HG03469 (cell line): ENCODE measurements around the gene PSORS1C2.
"Not testable (repeated sequence)": the region's sequence is repeated elsewhere in the genome, so short reads cannot be mapped to it uniquely, and the experiment has no call there.

Experiments
- ATAC-seq: cut with Tn5 transposase; IDR thresholded peaks from one replicate; pipeline ENCODE4 v1.9.1; 2021; ENCODE audit warnings: mild to moderate bottlenecking, moderate library complexity, moderate number of reproducible peaks; ENCODE audit not compliant: unreplicated experiment

The PSORS1C2 gene

DNA sequence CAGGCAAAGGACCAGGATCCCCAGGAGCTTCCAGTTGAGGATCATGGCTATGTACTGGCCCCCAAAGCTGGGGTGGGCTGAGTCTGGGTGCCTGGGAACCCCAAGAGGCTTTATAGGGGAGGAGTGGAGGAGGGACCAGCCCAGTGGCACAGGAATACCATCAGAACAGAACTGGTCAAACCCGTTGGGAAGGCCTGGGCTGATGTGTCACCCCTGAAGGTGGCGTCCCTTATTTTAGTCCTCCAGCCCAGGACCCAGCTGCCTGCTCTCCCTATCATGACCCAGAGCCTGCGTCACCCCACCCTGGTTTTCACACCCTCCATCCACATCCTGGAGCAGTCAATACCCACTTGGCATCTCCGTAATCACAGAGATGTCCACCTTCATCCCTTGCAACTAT lies at the start of gene PSORS1C2:
Gene PSORS1C2, minus strand, starts transcription at position 85 of the 400 bp plus-strand sequence. Its CDS starts 40 bp downstream, at position 45.
- ATAC-seq: no peak

DNA sequence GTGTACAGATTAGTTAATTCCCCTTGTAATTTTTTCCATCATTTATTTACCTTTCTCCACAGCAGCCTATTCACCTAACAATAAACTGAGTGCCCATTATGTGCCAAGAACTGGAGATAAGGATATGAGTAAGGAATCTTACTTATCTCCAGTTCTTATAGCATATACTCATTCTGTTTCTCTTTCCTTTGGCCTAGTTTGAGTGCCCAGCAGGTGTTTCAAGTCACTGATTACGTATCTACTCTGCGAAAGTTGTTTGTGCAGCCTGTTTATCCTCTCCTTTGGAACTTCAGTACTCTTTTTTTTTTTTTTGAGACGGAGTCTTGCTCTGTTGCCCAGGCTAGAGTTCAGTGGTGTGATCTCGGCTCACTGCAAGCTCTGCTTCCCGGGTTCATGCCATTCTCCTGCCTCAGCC lies 48.9 kb upstream of the PSORS1C2 start:
- ATAC-seq: no peak

DNA sequence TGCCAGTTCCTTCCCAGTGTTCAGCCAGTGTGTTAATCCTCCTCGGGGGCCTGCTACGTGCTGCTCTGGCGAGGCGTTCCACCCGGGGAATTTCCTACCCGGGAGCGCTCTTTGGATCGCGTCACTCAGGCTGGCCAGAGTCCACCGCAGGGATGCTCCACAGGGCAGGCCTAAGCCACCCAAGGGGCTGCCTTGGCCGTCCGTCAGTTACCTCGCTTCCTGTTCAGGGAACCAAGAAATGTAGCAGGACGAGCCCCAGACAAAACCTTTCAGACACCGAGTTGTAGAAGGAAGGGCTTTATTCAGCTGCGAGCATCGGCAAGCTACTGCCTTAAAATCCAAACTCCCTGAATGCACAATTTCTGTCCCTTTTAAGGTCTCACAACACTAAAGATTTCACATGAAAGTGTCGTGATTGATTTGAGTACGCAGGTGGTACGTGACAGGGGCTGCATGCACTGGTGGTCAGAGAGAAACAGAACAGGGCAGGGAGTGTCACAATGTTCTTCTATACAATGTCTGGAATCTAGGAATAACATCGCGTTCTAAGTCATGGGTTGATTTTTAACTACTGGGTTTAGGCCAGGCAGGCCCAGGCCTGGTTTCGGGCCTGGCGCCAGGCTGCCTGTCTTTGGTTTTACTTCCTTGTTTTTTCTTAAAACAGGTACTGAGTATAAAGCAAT lies 47.3 kb upstream of the PSORS1C2 start:
- no peak for ATAC-seq

DNA sequence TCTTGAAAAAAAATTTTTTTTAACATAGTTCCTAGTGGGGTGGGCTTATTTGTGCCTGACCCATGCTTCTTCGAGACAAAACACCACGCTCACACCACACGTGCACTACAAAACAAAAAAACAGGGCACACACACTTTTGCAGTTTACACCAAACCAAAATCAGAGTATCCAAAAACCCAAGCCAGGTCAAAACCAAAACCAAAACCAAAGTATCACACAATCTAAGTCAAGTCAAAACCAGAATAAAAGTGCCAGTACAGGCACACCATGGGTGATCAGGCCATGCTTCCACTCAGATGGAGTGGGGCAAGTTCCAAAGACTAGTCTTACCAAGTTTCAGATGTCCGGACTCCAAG lies 46.8 kb upstream of the PSORS1C2 start:
- not testable (repeated sequence) for ATAC-seq

GRCh38 chr6:31183859-31184258 lies 45.0 kb upstream of the PSORS1C2 start:
- not testable (repeated sequence) for ATAC-seq

DNA sequence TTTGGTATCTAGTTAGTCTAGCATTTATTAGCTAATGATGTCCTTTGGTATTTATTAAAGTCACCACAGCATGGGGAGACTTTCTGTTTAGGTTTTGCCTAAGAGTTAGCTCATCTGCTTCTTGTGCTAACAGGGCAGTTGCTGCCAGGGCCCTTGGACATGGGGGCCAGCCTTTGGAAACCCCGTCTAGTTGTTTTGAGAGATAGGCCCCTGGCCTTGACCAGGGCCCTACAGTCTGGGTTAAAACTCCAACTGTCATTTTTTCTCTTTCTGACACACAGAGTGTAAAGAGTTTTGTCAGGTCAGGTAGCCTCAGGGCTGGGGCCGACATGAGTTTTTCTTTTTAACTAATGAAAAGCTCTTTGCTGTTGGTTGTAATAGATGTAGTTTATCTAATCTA lies 44.4 kb upstream of the PSORS1C2 start:
- not testable (repeated sequence) for ATAC-seq

DNA sequence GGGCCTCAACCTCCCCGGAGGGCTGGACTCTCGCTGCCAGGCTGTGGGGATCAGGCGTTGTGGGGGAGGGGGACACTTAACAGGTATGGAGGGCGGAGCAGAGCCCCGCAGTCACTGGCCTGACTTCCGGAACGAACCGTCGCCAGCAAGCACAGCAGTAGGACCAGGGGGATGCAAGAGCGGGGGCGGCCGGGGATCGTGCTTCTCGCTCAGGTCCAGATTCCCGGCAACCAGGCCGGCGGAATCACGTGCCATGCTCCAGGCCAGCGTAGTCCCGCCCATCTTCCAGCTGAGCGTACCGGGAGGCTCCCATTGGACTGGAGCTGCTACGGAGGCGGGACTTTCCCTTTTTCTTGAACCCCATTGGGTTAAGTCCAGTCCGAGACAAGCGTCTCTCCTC lies 41.6 kb upstream of the PSORS1C2 start:
- ATAC-seq: no peak

DNA sequence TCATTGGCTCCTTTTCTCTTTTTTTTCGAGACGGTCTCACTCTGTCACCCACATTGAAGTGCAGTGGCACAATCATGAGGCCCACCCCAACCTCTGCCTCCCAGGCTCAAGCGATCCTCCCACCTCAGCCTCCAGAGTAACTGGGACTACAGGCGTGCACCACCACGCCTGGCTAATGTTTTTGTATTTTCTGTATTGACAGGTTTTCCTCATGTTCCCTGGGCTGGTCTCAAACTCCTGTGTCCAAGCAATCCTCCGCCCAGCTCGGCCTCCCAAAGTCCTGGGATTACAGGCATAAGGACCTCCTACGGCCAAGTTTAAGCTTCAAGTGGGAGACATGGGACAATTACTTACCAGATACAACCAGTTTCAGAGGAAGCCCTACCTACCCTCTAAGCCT lies 41.0 kb upstream of the PSORS1C2 start:
- ATAC-seq: no peak

- no peak for ATAC-seq
Measured at GRCh38 chr6:31179042-31179386, 40.1 kb upstream of the PSORS1C2 start.

GRCh38 chr6:31178143-31179041 lies 39.5 kb upstream of the PSORS1C2 start:
- no peak for ATAC-seq

DNA sequence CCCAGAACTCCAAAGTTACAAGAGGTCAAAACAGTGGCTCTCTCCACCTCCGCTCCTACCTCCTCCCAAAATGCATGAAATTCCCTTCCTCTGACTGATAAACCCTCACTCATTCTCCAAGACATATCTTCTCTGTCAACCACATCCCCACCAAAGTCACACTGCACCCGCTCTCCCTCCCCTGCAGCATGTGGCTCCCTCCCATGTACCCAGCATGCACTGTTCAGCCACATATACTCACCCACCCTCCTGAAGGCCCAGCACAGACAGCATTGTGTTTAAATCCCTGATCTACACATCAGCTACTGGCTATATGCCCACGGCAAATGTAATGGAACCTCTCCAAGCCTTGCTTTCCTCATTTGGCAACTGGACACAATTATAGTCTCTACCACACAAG lies 37.1 kb upstream of the PSORS1C2 start:
- ATAC-seq: no peak

DNA sequence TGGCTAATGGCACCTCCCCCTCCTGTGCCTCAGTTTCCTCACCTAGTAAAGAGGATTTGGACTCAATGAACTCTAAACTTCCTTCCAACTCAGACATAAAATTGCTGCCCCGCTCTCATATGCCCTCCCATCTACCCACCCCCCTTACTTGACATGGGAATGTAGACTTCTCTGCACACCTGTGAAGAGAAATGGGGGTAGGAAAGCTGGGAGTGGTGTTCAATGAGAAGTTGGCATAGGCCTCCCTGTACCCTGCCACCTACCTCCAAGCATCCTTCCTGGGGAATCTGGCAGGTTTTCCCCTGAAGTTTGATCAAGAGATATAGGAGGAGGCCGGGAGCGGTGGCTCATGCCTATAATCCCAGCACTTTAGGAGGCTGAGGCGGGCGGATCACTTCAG lies 35.5 kb upstream of the PSORS1C2 start:
- no peak for ATAC-seq

DNA sequence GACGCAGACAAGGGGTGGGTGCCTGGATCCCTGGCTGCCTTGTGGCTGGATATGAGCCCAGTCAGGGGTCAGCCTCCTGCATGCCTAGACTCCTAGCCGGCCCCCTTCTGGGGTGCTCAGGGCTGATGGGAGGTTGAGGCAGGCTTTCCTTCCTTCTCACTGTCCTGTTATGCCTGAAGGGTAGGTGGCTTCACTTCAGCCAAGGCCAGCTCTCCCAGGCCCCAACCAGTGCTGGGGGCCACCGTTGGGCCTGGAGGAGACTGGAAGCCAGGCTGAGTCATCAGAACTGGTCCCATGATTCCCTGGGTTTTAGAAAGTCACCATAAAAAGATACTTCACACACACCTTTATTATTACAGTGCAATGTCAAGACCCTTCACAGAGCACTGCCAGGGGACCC lies 34.5 kb upstream of the PSORS1C2 start:
- no peak for ATAC-seq

GRCh38 chr6:31172973-31173384 lies 34.1 kb upstream of the PSORS1C2 start:
- no peak for ATAC-seq

DNA sequence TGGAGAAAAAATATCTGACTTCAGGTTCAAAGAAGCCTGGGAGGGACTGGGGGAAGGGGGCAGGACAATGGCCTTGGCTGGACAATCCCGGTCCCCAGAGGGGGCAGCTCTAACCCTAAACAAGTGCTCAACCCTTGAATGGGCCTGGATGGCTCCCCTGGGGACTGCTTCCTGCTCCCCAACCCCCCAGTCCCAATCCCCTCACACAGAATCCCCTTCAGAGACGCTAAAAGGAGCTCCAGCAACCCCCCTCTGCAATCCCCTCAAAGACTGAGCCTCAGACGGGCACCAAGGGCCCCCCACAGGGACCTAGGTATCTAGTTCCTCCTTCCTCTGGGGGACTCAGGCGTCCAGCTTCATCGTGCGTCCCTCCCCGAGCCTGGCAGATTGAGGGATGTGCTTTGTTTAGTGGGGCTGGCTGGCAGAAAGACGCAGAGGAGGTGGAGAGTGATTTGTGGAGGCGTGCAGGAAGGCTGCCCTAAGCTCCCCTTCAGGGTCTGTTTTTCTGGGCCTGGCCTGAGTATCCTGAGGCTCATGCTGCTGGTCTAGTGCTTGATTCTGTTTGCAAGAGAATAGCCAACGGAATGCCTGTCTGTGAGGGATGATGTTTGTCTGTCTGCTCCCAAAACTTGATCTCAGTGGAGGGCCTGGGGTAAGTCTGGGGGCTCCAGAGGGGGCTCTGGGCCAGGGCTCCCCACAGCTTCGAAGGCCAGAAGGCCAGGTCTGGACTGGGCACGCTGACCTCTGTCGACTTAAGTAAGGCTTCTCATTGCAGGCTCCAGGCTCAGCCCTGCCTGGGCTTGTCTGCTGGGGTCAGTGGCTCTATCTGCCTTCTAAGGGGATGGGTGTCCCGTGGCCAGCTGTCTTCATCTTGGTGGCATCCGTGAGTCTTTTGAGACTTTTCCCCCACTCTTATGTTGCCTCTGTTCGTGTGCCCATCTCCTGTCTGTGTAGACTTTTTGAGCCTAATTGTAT lies 33.4 kb upstream of the PSORS1C2 start:
- ATAC-seq: no peak

- no peak for ATAC-seq
Measured at GRCh38 chr6:31170987-31171671, 32.3 kb upstream of the PSORS1C2 start.

- no peak for ATAC-seq
Measured at GRCh38 chr6:31170600-31170881, 31.7 kb upstream of the PSORS1C2 start, which contains the start of gene POU5F1. POU5F1 (minus strand) TSS chr6:31170682; CDS start chr6:31170620, 62 bp downstream.

GRCh38 chr6:31169858-31170599 lies 31.2 kb upstream of the PSORS1C2 start:
- ATAC-seq: not testable (repeated sequence)

DNA sequence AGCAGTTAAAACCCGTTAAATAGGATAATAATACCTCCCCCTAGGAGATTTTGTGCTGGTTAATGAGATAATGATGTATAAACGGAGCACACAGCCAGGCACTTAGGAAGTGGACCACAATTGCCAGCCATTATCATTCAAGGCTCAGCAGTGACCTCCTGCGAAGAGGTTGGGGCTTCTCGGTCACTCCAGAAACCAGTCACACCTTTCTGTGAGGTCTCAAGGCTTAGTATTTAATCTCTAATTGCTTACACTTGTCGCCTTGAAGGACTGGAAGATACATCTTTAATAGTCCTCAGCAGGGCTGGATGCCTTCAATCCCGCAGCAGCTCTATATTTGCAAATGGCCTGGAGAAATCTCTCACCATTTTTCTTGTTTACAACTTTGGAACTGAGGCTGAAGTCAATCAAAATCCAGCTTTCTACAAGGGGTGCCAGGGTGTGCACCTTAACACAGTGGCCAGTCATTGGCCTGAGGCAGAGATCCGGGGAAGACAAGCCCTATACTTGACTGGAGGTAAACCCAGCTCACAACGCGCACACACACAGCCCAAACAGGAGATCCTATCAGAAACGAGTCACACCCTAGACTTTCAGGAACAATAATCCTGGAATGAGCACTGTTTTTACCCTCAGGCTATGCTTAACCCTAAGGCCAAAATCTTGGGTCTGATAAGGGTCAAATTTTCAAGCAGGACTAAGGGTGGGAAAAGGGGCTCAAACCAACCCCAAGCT lies 30.4 kb upstream of the PSORS1C2 start:
- ATAC-seq: no peak
